ENCODE results near the gene ACOXL. TPM values are rescaled to one million over a fixed set of nuclear protein-coding genes. Genes with fewer than 3 reads are reported as not detected.

The ACOXL gene
- total and polyA plus RNA-seq, 10 of the 15 experiments (the other 5 are each of a cell fraction or from before 2014, with no cell fraction given) = 0.05 to 1.3 (median 0.71) TPM

GRCh38 chr2:110875384-110875725 lies 143.0 kb downstream of the ACOXL start:
- no TSS peak for BruUV-seq (replicated peaks)
- intact Hi-C loops (cut with micrococcal nuclease; ENCODE audit: unreplicated experiment) = loop anchor here (5.0 kb wide), 1 partner anchor 242 kb away; no protein-coding TSS in a partner anchor
- no peak for TF ChIP-seq TCF3 (IDR thresholded peaks at IDR 0.05; ENCODE audit: borderline replicate concordance, insufficient read depth, low read depth, low read length)
- TF ChIP-seq, protein P1, sequence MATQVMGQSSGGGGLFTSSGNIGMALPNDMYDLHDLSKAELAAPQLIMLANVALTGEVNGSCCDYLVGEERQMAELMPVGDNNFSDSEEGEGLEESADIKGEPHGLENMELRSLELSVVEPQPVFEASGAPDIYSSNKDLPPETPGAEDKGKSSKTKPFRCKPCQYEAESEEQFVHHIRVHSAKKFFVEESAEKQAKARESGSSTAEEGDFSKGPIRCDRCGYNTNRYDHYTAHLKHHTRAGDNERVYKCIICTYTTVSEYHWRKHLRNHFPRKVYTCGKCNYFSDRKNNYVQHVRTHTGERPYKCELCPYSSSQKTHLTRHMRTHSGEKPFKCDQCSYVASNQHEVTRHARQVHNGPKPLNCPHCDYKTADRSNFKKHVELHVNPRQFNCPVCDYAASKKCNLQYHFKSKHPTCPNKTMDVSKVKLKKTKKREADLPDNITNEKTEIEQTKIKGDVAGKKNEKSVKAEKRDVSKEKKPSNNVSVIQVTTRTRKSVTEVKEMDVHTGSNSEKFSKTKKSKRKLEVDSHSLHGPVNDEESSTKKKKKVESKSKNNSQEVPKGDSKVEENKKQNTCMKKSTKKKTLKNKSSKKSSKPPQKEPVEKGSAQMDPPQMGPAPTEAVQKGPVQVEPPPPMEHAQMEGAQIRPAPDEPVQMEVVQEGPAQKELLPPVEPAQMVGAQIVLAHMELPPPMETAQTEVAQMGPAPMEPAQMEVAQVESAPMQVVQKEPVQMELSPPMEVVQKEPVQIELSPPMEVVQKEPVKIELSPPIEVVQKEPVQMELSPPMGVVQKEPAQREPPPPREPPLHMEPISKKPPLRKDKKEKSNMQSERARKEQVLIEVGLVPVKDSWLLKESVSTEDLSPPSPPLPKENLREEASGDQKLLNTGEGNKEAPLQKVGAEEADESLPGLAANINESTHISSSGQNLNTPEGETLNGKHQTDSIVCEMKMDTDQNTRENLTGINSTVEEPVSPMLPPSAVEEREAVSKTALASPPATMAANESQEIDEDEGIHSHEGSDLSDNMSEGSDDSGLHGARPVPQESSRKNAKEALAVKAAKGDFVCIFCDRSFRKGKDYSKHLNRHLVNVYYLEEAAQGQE (IDR thresholded peaks at IDR 0.05; ENCODE audit: low read depth, low read length) = no peak
- no peak for TF ChIP-seq PAX8 (IDR thresholded peaks at IDR 0.05)
- TF ChIP-seq BACH1 (IDR thresholded peaks at IDR 0.05; ENCODE audit: borderline replicate concordance) = no peak
- TF ChIP-seq FOXK2 (IDR thresholded peaks at IDR 0.05) = no peak
- no peak for TF ChIP-seq JUNB (IDR thresholded peaks at IDR 0.05)
- peak in 1 of 2 experiments; percentile 25; a peak in 1 of 4 replicates for TF ChIP-seq IKZF2 (IDR thresholded peaks at IDR 0.05)
- 0 out of 2 replicates have a peak, but pooled peaks have one; percentile 10 for TF ChIP-seq NR2F1 (conservative IDR thresholded peaks at IDR 0.05)
- no peak for TF ChIP-seq KLF5 (IDR thresholded peaks at IDR 0.05; ENCODE audit: partially characterized antibody)
- peak; percentile 84; the same call in 1 of the 2 replicates for TF ChIP-seq RUNX3 (IDR thresholded peaks at IDR 0.05; ENCODE audit: low read length)
- TF ChIP-seq POU2F2 (IDR thresholded peaks at IDR 0.05; ENCODE audit: borderline replicate concordance, low read depth, low read length) = no peak
- 0 out of 2 replicates have a peak, but pooled peaks have one; percentile 6 for TF ChIP-seq PAX5 (IDR thresholded peaks at IDR 0.05; ENCODE audit: borderline replicate concordance, low read depth, low read length)
- TF ChIP-seq RBBP5 (conservative IDR thresholded peaks at IDR 0.05) = no peak
- TF ChIP-seq ATF7 (IDR thresholded peaks at IDR 0.05; ENCODE audit: low read depth) = no peak
- TF ChIP-seq NKRF (conservative IDR thresholded peaks at IDR 0.05) = no peak
- TF ChIP-seq HDGF (IDR thresholded peaks at IDR 0.05) = no peak
- TF ChIP-seq POLR2AphosphoS5 (IDR thresholded peaks at IDR 0.05; ENCODE audit: low read length) = no peak
- TF ChIP-seq, protein P2, sequence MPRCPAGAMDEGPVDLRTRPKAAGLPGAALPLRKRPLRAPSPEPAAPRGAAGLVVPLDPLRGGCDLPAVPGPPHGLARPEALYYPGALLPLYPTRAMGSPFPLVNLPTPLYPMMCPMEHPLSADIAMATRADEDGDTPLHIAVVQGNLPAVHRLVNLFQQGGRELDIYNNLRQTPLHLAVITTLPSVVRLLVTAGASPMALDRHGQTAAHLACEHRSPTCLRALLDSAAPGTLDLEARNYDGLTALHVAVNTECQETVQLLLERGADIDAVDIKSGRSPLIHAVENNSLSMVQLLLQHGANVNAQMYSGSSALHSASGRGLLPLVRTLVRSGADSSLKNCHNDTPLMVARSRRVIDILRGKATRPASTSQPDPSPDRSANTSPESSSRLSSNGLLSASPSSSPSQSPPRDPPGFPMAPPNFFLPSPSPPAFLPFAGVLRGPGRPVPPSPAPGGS (IDR thresholded peaks at IDR 0.05; ENCODE audit: borderline replicate concordance, insufficient read depth, low read depth, low read length, poor library complexity, severe bottlenecking) = no peak
- no peak for TF ChIP-seq FOS (IDR thresholded peaks at IDR 0.05; ENCODE audit: borderline replicate concordance, extremely low read depth, insufficient read length)
- TF ChIP-seq RCOR1 (conservative IDR thresholded peaks at IDR 0.05; ENCODE audit: low read depth, low read length) = no peak

More at GRCh38 chr2:110875384-110875725, 143.0 kb downstream of the ACOXL start:
- DNase-seq (ENCODE audit: low read depth, low spot score) (no peak), FAIRE-seq (no peak), ATAC-seq (no peak)
- Histone ChIP-seq H3K27ac (ENCODE audit: control insufficient read depth, insufficient read depth) (no peak overlapping the region), H3K79me2 (ENCODE audit: control insufficient read depth, insufficient read depth, low read length) (no peaks in the 10 kb centered on the region), H4K20me1 (ENCODE audit: control insufficient read depth, insufficient read depth) (no peaks in the 10 kb centered on the region), H3K9me3 (replicated peaks; ENCODE audit: control insufficient read depth, insufficient read depth, low read length) (peaks cover 9% of the 10 kb centered on the region), H3K27me3 (replicated peaks in 1 of 2; ENCODE audit: control insufficient read depth in 2 of 2, insufficient read depth in 2 of 2, low read length in 1 of 2) (no peaks in the 10 kb centered on the region), H3K9ac (ENCODE audit: control insufficient read depth, insufficient read depth, low read length) (no peak overlapping the region), H3K4me3 (no peak overlapping the region), H3K4me1 (ENCODE audit: control insufficient read depth, insufficient read depth, low read length) (peaks cover 46% of the 10 kb centered on the region), H3K36me3 (ENCODE audit: control insufficient read depth in 2 of 2, insufficient read depth in 2 of 2, low read length in 1 of 2) (no peaks in the 10 kb centered on the region), H2AFZ (ENCODE audit: control insufficient read depth, low read depth, low read length) (no peak overlapping the region), H3K4me2 (ENCODE audit: control insufficient read depth, insufficient read depth) (no peak overlapping the region)
- ChIA-PET CTCF (interaction anchor here (0.6 to 3.3 kb wide), 4 partner anchors 13 to 345 kb away, joined by 3 to 11 read pairs (median 7); no protein-coding TSS in a partner anchor), POLR2A (interaction anchor here (0.5 to 1.1 kb wide), 3 partner anchors 23 to 156 kb away, joined by 3 to 4 read pairs (median 3); no protein-coding TSS in a partner anchor), RAD21 (ENCODE audit: unreplicated experiment) (interaction anchor here (1.3 kb wide), 1 partner anchor 10 kb away, joined by 3 read pairs; no protein-coding TSS in a partner anchor), SMC1A (ENCODE audit: uncharacterized antibody, unreplicated experiment) (interaction anchor here (0.9 to 3.0 kb wide), 7 partner anchors 10 to 181 kb away, joined by 3 to 9 read pairs (median 4); no protein-coding TSS in a partner anchor)
- 22% methylated on average over 6 of the region's 6 CpGs for WGBS (ENCODE audit: insufficient coverage, insufficient replicate concordance, low lambda C conversion rate, missing lambda C conversion rate)
- in situ Hi-C loops (cut with MboI) = no loop called here

Data from GM12878 (cell line).